GM21526 (cell line): ENCODE measurements around the gene LYAR.

Source experiments
- ATAC-seq: cut with Tn5 transposase; IDR thresholded peaks from one replicate; pipeline ENCODE4 v1.9.1; 2021; ENCODE audit warnings: moderate library complexity; ENCODE audit not compliant: unreplicated experiment, low FRiP score

The LYAR gene

GRCh38 chr4:4289941-4290850, at the start of gene LYAR, which contains the start of gene ZBTB49:
LYAR (minus strand) TSS chr4:4290154; CDS start chr4:4283742, 6,412 bp downstream.
ZBTB49 (plus strand) TSS chr4:4290251; CDS start chr4:4299946, 9,695 bp downstream.
- peak; percentile 81 for ATAC-seq

DNA sequence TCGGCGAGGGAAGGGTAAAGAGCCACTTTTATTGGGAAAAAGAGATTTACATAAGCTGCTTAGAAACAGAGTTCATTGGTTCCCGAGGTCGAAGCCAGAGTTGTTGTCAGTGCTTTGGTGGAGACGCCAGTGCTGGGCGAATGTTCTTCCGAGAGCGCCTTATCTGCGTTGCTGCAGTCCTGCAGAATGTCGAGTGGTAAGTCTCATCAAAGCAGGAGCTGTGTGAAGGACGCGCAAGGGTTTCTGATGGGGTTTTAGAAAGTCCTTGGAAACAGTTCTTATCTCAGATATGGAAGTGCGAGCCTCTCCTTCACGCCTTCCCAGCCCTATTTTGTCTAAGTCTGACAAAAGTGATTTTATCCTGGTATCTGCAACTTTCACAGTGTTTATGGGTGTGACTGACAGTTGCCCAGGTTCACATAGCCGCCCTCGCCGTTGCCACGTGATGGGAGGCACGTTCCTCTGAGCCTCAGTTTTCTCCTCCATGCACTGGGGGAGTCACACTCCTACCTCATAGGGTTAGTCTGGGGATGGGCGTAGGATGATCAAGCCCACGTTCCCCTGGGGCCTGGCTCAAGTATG, 49.6 kb upstream of the LYAR start:
- no peak for ATAC-seq

GRCh38 chr4:4338210-4339001, 48.5 kb upstream of the LYAR start:
- ATAC-seq: no peak

DNA sequence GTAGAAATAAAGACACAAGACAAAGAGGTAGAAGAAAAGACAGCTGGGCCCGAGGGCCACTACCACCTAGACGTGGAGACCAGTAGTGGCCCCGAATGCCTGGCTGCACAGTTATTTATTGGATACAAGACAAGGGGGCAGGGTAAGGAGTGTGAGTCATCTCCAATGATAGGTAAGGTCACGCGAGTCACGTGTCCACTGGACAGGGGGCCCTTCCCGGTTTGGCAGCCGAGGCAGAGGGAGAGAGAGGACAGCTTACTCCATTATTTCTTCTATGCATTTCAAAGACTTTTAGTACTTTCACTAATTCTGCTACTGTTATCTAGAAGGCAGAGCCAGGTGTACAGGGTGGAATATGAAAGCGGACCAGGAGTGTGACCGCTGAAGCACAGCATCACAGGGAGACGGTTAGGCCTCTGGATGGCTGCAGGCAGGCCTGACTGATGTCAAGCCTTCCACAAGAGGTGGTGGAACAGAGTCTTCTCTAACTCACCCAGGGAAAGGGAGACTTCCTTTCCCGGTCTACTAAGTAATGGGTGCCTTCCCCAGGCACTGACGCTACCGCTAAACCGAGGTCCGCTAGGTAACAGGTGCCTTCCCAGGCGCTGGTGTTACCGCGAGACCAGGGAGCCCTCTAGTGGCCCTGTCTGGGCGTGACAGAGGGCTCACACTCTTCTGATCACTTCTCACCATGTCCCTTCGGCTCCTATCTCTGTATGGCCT, 45.0 kb upstream of the LYAR start:
- ATAC-seq: peak; percentile 66

DNA sequence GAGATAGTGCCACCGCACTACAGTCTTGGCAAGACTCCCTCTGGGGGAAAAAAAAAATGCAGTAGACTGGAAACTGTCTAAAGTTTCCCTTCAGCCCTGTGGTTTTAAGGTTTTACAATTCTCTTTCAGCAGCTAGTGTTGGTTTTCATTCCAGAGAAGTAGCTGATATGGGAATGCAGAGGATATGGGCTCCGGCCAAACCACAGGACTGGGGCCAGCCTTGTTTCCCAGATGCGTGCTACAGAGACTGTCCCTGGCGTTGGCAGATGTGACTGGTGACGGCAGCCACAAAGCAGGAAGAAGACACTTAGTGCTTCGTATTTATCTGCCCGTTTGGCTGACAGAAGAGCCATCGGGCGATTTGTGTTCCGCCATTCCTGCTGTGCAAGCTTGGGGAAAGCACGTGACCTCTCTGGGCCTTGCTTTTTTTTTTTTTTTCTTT, 43.3 kb upstream of the LYAR start:
- ATAC-seq: no peak

DNA sequence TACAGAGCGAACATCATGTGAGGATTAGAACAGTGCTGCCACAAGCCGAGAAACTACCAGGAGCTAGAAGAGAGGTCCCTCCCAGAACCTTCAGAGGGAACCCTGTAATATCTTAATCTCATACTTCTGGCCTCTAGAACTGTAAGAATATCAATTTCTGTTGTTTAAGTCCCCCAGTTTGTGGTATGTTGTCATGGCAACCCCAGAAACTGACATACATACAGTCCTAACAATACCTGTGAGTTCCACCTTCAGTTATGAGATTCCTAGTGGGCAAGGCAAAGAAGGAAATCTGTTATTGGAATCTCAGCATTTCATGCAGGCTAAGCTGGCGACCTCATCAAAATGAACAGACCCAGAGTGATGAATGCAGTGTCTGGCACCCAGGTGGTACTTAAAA, 42.6 kb upstream of the LYAR start:
- ATAC-seq: no peak

GRCh38 chr4:4330794-4331193, 40.8 kb upstream of the LYAR start:
- no peak for ATAC-seq

- no peak for ATAC-seq
Measured at GRCh38 chr4:4329496-4329895, 39.5 kb upstream of the LYAR start.

- ATAC-seq: no peak
Measured at GRCh38 chr4:4328840-4329239, 38.9 kb upstream of the LYAR start.

DNA sequence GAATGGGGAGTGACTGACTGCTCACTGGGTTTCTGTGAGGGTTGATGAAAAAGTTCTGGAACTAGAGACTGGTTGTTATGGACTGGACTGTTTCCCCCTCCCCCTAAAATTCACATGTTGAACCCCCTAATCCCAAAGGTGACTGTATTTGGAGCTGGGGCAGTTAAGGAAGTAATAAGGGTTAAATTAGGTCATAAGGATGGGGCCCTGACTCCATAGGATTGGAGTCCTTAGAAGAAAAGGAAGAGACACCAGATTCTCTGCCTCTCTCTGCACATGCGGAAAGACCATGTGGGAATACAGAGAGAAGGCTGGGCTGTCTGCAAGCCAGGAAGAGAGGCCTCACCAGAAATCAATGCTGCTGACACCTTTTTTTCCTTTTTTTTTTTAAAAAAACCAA, 38.3 kb upstream of the LYAR start:
- ATAC-seq: no peak

- ATAC-seq: no peak
Measured at GRCh38 chr4:4327652-4328121, 37.7 kb upstream of the LYAR start.

DNA sequence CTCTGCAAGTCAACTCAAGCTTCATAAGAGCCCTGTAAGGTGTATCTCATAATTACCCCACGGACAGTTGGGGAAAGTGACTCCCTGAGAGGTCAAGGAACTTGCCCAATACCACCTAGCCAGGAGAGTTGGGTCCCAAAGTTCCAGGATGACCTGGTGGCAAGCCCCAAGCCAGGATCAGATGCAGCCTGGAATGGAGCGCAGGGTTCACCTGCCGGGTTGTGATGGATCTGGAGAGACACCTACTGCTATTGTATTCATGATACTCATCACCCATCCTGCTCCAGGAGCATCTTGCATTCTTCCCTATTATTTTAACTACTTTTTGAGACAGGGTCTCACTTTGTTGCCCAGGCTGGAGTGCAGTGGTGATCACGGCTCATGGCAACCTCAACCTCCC, 36.2 kb upstream of the LYAR start:
- no peak for ATAC-seq

GRCh38 chr4:4325321-4325720, 35.4 kb upstream of the LYAR start:
- no peak for ATAC-seq

- ATAC-seq: no peak
Measured at GRCh38 chr4:4323705-4324534, 34.0 kb upstream of the LYAR start.

DNA sequence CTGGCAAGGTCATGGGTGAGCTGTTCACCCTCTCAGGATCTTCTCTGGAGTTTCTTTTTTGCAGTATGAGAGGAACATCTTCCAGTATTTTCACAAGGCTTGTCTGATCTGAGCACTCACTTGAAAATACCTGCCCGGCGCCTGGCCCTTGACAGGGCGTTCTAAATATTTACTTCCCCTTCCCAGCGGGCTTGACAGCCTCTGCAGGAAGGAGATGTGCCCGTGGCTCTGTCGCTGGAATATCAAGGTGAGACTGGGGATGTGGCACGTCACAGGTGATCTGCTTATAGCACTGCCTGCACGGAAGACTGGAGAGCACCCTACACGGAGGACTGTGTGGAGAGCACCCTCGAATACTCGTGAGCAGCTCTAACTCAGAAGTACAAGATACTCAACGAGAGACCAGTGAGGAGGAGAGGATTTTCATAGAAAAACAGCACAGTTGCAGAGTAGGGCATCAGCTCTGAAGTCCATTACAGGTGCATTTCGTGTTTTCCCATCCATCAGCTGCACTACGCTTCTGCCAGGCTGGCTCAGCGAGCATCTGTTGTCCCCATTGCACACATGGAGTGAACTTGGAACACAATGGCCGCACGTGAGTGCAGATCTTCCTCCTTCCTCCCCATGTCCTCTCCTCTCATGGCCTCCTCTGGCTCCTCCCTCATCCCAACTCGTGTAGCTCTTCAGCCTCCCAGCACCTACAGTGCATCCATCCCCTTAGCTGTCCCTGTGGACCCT, 32.2 kb upstream of the LYAR start:
- no peak for ATAC-seq

GRCh38 chr4:4320951-4321714, 31.2 kb upstream of the LYAR start:
- no peak for ATAC-seq

GRCh38 chr4:4320528-4320927, 30.6 kb upstream of the LYAR start:
- no peak for ATAC-seq
